Left lung (tissue), 10 donors: ENCODE data around the gene PTP4A1. TPM values are rescaled to one million over a fixed set of nuclear protein-coding genes. Genes with fewer than 3 reads are reported as not detected.
A peak's percentile ranks its signal among the peaks of the same experiment; 100 is the strongest.

Experiments used
- ATAC-seq: fragments of 200-7000 bp; cut with Tn5 transposase; one replicate; pipeline ENCODE4 v1.9.1; 2020; ENCODE audit warnings: moderate library complexity
- DNase-seq, 4 donors: peaks; one replicate each; pipeline ENCODE4 v3.0.0-alpha.2; 2013 to 2020
- H3K27ac ChIP-seq, 2 donors: fragments of 200-600 bp; sonication (generic) in 1 of 2; one replicate each; pipeline versions ENCODE4 v1.5.0 to v1.8.0; 2020 to 2021
- H3K27me3 ChIP-seq, 2 donors: fragments of 200-600 bp; sonication (generic) in 1 of 2; one replicate each; pipeline versions ENCODE4 v1.5.0 to v1.8.0; 2020 to 2021
- H3K36me3 ChIP-seq, 2 donors: fragments of 200-600 bp; sonication (generic) in 1 of 2; one replicate each; pipeline versions ENCODE4 v1.5.0 to v1.8.0; 2020 to 2021
- H3K4me1 ChIP-seq, 2 donors: fragments of 200-600 bp; one replicate each; pipeline ENCODE4 v1.8.0; 2021
- H3K4me3 ChIP-seq, 2 donors: fragments of 200-600 bp; sonication (generic) in 1 of 2; one replicate each; pipeline versions ENCODE4 v1.5.0 to v1.8.0; 2020 to 2021; ENCODE audit warnings: mild to moderate bottlenecking in 1 of 2
- H3K9me3 ChIP-seq, 2 donors: fragments of 200-600 bp; sonication (generic) in 1 of 2; one replicate each; pipeline versions ENCODE4 v1.5.0 to v1.8.0; 2020 to 2021
- CTCF ChIP-seq, 2 donors: fragments of 200-600 bp; sonication (generic) in 1 of 2; IDR thresholded peaks; one replicate each; pipeline versions ENCODE4 v1.5.0 to v1.8.0; 2021; ENCODE audit warnings: antibody characterized with exemption in 2 of 2
- intact Hi-C, 2 donors: fragments of 100-400 bp; cut with DNase I; formaldehyde crosslinking; loops; one replicate each; pipeline versions ENCODE4 v1.11.2 to v1.14.2; 2022
- polyA plus RNA-seq, 6 donors: library from polyadenylated mRNA; unstranded; fragments of 120-200 nt; gene quantifications; one replicate each; pipeline ENCODE4 v1.2.1, GENCODE V29; 2013; ENCODE audit not compliant: insufficient read length in 6 of 6
- total RNA-seq, 2 donors: library from RNA; stranded (reverse); fragmentation: NEBNext Ultra II Directional; extraction: Animal tissue kit (Norgen Biotek cat#: 25700); gene quantifications; one replicate each; pipeline ENCODE4 v1.2.1, GENCODE V29; 2021
- donor health status: DM: no; HTN: yes; CAD: no.
- donor health status: DM: no; HTN: no; CAD: no.

PTP4A1 gene
- total and polyA plus RNA-seq, 8 donors = 68.6 to 119 (median 81.9) TPM

GRCh38 chr6:63578757-63579156 is 6.5 kb downstream of the PTP4A1 start:
- Histone ChIP-seq H3K27ac (no peak overlapping the region), H3K36me3 (peaks cover 12 to 74% of the 10 kb centered on the region in 2 donors), H3K4me1 (peaks cover 10 to 18% of the 10 kb centered on the region in 2 donors), H3K27me3 (no peaks in the 10 kb centered on the region), H3K9me3 (no peaks in the 10 kb centered on the region), H3K4me3 (no peak overlapping the region)
- intact Hi-C loops = no loop called here
- DNase-seq (no peak), ATAC-seq (no peak)
- TF ChIP-seq CTCF (IDR thresholded peaks at IDR 0.05) = no peak

- Histone ChIP-seq H3K27ac (no peak overlapping the region), H3K36me3 (peaks cover 12 to 80% of the 10 kb centered on the region in 2 donors), H3K4me3 (no peak overlapping the region), H3K4me1 (peaks cover 3 to 9% of the 10 kb centered on the region in 2 donors), H3K27me3 (no peaks in the 10 kb centered on the region), H3K9me3 (no peaks in the 10 kb centered on the region)
- DNase-seq (no peak), ATAC-seq (no peak)
- no peak for TF ChIP-seq CTCF (IDR thresholded peaks at IDR 0.05)
- intact Hi-C loops = no loop called here
Measured at GRCh38 chr6:63579937-63580703, 7.8 kb downstream of the PTP4A1 start.

GRCh38 chr6:63580704-63580961 is 8.4 kb downstream of the PTP4A1 start:
- intact Hi-C loops = no loop called here
- Histone ChIP-seq H3K27ac (no peak overlapping the region), H3K9me3 (no peaks in the 10 kb centered on the region), H3K27me3 (no peaks in the 10 kb centered on the region), H3K4me1 (peaks cover 3 to 9% of the 10 kb centered on the region in 2 donors), H3K36me3 (peaks cover 12 to 80% of the 10 kb centered on the region in 2 donors), H3K4me3 (no peak overlapping the region)
- ATAC-seq (no peak), DNase-seq (no peak)
- TF ChIP-seq CTCF (IDR thresholded peaks at IDR 0.05) = no peak

GRCh38 chr6:63581355-63582013 is 9.2 kb downstream of the PTP4A1 start:
- Histone ChIP-seq H3K9me3 (no peaks in the 10 kb centered on the region), H3K4me1 (peaks cover under 1 to 3% of the 10 kb centered on the region in 2 donors), H3K27ac (no peak overlapping the region), H3K27me3 (no peaks in the 10 kb centered on the region), H3K36me3 (peaks cover 12 to 76% of the 10 kb centered on the region in 2 donors), H3K4me3 (no peak overlapping the region)
- DNase-seq (no peak), ATAC-seq (no peak)
- intact Hi-C loops = no loop called here
- no peak for TF ChIP-seq CTCF (IDR thresholded peaks at IDR 0.05)

- intact Hi-C loops = no loop called here
- H3K4me1 ChIP-seq = no peaks in the 10 kb centered on the region
- no peak for DNase-seq
- peaks cover 12 to 64% of the 10 kb centered on the region in 2 donors for H3K36me3 ChIP-seq
- H3K27ac ChIP-seq = no peak overlapping the region
- H3K27me3 ChIP-seq = no peaks in the 10 kb centered on the region
- no peak overlapping the region for H3K4me3 ChIP-seq
- peak; percentile 3 for ATAC-seq
- no peaks in the 10 kb centered on the region for H3K9me3 ChIP-seq
- TF ChIP-seq CTCF (IDR thresholded peaks at IDR 0.05) = no peak
Measured at GRCh38 chr6:63582579-63583231, 10.4 kb downstream of the PTP4A1 start.
